Epithelial cell of esophagus (primary cell): ENCODE measurements around the gene TMEM225B.
A peak's percentile ranks its signal among the peaks of the same experiment; 100 is the strongest.
"Not testable (repeated sequence)": the region's sequence is repeated elsewhere in the genome, so short reads cannot be mapped to it uniquely, and the experiment has no call there.

Experiments used
- DNase-seq: peaks from one replicate; pipeline ENCODE4 v3.0.0; 2010; ENCODE audit warnings: low read depth
- H3K4me3 ChIP-seq: 2 replicates; pipeline ENCODE4 v1.5.1; 2011; ENCODE audit warnings: mild to moderate bottlenecking, low read length, control low read depth
- TF ChIP-seq, protein P1 (sequence below): IDR thresholded peaks from 2 replicates; pipeline ENCODE4 v1.5.1; 2011; ENCODE audit warnings: low read depth, mild to moderate bottlenecking, low read length, control low read depth, inconsistent platforms; ENCODE audit not compliant: insufficient read depth; ENCODE audit errors: missing control alignments

Gene TMEM225B

DNA sequence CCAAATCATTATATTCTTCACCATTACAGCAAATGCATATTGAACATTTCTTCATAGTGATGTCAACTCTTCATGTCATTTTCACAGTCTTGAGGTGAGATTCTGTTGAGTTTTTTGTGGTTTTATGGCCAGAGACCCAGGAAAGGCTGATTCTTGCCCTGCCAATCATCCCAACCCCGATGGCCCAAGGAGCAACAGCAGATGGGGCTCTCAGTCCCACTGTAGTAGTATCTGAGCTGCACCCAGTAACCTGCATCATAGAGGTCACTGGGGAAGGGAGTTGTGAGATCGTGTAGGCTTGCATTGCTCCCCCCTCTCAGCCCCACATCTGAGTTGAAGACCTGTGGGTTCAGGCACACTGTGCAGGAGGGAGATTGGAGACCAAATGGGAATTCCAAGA lies 45.4 kb downstream of the TMEM225B start:
- DNase-seq: no peak
- no peak overlapping the region for H3K4me3 ChIP-seq
- TF ChIP-seq, protein P1, sequence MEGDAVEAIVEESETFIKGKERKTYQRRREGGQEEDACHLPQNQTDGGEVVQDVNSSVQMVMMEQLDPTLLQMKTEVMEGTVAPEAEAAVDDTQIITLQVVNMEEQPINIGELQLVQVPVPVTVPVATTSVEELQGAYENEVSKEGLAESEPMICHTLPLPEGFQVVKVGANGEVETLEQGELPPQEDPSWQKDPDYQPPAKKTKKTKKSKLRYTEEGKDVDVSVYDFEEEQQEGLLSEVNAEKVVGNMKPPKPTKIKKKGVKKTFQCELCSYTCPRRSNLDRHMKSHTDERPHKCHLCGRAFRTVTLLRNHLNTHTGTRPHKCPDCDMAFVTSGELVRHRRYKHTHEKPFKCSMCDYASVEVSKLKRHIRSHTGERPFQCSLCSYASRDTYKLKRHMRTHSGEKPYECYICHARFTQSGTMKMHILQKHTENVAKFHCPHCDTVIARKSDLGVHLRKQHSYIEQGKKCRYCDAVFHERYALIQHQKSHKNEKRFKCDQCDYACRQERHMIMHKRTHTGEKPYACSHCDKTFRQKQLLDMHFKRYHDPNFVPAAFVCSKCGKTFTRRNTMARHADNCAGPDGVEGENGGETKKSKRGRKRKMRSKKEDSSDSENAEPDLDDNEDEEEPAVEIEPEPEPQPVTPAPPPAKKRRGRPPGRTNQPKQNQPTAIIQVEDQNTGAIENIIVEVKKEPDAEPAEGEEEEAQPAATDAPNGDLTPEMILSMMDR: no peak

DNA sequence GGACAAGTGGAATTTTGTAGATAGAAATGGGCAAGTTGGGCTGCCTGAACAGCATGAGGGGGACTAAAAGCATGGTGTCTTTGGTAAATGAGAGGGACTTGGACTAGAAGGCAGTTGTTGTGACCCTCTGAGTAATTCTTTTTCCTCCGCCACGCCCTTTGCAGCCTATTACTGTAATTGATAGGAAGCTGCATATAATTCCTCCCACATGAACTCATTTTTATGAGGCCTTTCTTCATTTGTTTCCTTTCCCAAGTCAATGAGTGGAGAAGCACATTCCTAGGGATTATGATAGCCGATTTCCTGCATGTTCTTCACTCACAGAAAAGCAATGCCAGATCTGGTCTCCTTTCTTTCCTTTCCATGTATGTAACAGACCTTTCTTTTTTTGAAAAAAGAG lies 46.4 kb downstream of the TMEM225B start:
- TF ChIP-seq, protein P1: no peak
- DNase-seq: no peak

DNA sequence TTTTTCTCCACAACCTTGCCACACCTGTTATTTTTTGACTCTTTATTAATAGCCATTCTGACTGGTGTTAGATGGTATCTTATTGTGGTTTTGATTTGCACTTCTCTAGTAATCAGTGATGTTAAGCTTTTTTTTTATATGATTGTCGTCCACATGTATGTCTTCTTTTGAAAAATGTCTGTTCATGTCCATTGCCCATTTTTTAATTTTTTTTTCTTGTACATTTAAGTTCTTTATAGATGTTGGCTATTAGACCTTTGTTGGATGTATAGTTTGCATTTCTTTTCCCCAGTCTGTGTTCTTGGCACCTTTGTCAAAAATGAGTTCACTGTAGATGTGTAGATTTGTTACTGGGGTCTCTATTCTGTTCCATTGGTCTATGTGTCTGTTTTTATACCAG lies 47.5 kb downstream of the TMEM225B start:
- TF ChIP-seq, protein P1: no peak
- H3K4me3 ChIP-seq: no peak overlapping the region
- DNase-seq: no peak

More for the DNA sequence above, 46.4 kb downstream of the TMEM225B start:
- no peak overlapping the region for H3K4me3 ChIP-seq

DNA sequence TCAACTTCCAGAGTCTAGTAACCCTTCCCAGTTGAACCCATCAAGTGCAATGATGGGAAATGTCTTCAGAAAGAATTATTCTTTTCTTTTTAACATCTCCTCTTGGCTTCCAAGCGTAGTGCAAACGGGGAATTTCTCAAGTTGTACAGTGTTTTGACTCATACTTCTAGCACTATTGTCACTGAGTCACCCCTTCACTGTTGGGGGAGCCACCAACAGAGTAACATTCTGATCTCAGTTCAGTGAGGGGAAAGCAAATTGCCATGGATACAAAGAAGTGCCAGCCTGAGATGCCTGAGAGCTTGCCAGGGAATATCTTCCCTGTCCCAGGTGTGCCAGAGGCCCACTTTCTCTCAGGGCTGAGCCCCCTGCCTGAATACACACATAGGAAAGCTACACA lies 50.8 kb downstream of the TMEM225B start:
- H3K4me3 ChIP-seq: no peak overlapping the region
- TF ChIP-seq, protein P1: no peak
- DNase-seq: no peak

DNA sequence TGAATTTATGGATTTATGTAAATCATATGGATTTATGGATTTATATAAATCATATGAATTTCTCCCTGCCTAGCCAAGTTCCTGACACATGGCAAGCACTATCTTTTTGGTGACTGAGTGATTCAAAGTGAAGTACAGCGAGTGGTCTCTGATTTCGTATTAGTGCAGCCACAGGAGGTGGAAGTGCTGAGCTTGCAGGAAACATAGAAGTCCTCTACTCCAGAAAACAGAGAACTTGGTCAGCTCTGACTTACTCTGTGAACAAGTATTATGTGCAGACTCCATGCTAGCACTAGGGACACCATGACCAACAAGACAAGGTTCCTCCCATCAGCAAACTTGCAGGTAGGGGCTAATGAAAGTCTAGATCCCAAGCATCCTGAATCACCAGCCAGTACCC lies 53.2 kb downstream of the TMEM225B start:
- TF ChIP-seq, protein P1: no peak
- DNase-seq: no peak
- no peak overlapping the region for H3K4me3 ChIP-seq

DNA sequence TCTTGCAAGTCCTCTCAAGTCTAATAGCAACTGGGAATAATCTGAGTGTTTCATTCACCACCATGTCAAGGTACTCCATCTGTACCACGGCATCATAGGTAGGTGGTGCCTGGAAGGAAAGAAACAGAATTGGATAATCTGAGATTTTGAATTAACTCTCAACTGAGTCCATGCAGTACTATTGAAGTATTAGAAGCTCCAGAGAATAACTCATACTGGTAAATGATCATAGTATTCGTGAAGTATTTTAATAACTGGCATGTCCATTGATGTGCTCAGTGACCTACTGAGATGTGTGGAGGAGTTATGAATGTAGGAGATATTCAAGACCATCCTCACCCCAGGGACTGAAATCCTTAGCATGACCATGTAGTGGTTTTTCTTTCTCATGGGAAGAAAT lies 54.6 kb downstream of the TMEM225B start:
- TF ChIP-seq, protein P1: no peak
- H3K4me3 ChIP-seq: no peak overlapping the region
- no peak for DNase-seq

DNA sequence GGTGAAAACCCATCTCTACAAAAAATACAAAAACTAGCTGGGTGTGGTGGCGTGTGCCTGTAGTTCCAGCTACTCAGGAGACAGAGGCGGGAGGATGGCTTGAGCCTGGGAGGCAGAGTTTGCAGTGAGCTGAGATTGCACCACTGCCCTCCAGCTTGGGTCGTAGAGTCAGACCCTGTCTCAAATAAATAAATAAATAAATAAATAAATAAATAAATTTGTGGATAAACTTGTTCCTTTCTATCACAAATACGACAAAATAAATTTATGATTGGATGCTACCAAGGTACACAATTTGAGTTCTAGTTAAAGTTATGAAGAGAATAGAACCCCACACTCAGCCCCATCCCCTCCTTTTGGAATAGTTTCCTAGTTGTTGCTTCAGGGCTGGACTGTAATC lies 55.2 kb downstream of the TMEM225B start:
- DNase-seq, H3K4me3 ChIP-seq: not testable (repeated sequence)

DNA sequence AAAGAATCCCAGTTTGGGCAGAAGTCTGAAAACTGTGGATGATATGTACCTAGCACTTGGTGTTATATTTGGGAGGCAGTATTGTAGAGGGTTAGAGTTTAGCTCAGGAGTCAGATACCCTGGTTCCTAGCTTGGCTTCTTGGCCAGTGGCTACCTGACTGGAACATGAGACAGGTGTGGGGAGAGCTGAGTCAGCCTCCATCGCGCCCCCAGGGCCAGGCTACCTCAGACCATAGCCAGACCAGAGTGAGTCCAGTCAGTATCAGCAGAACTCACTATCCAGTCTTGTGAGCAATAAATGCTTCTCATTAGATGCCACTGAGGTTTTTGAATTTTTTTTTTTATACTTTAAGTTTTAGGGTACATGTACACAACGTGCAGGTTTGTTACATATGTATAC lies 55.7 kb downstream of the TMEM225B start:
- H3K4me3 ChIP-seq: no peak overlapping the region
- TF ChIP-seq, protein P1: no peak
- peak; percentile 27 for DNase-seq

DNA sequence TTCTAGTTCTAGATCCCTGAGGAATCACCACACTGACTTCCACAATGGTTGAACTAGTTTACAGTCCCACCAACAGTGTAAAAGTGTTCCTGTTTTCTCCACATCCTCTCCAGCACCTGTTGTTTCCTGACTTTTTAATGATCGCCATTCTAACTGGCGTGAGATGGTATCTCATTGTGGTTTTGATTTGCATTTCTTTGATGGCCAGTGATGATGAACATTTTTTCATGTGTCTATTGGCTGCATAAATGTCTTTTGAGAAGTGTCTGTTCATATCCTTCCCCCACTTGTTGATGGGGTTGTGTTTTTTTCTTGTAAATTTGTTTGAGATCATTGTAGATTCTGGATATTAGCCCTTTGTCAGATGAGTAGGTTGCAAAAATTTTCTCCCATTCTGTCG lies 56.6 kb downstream of the TMEM225B start:
- not testable (repeated sequence) for H3K4me3 ChIP-seq, DNase-seq

DNA sequence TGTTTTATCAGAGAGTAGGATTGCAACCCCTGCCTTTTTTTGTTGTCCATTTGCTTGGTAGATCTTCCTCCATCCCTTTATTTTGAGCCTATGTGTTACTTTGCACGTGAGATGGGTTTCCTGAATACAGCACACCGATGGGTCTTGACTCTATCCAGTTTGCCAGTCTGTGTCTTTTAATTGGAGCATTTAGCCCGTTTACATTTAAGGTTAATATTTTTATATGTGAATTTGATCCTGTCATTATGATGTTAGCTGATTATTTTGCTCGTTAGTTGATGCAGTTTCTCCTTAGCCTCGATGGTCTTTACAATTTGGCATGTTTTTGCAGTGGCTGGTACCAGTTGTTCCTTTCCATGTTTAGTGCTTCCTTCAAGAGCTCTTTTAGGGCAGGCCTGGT lies 59.8 kb downstream of the TMEM225B start:
- not testable (repeated sequence) for H3K4me3 ChIP-seq, DNase-seq
